ENCODE data around the gene AOC3. TPM values are rescaled to one million over a fixed set of nuclear protein-coding genes. Genes with fewer than 3 reads are reported as not detected.

Gene AOC3
- total RNA-seq, 1 experiment from 2014 or later = 0.62 TPM

- Histone ChIP-seq H3K27me3 (replicated peaks; ENCODE audit: insufficient read depth, low read depth, low read length, poor library complexity) (no peaks in the 10 kb centered on the region), H3K4me3 (ENCODE audit: low read depth, low read length, poor library complexity, severe bottlenecking) (no peak overlapping the region), H3K27ac (ENCODE audit: low read depth, low read length, poor library complexity, severe bottlenecking) (no peak overlapping the region), H3K9me3 (ENCODE audit: low read depth, low read length, poor library complexity, severe bottlenecking) (no peaks in the 10 kb centered on the region), H3K36me3 (ENCODE audit: insufficient read depth, low read length, poor library complexity, severe bottlenecking) (peaks cover 11% of the 10 kb centered on the region), H3K4me1 (ENCODE audit: insufficient read depth, low read length, poor library complexity, severe bottlenecking) (no peaks in the 10 kb centered on the region)
- intact Hi-C loops (cut with micrococcal nuclease; ENCODE audit: unreplicated experiment) = no loop called here
- BruUV-seq (replicated peaks) = no TSS peak
- ChIA-PET CTCF (no interaction called here), POLR2A (ENCODE audit: low non-redundant PET) (no interaction called here)
- TF ChIP-seq CTCF (conservative IDR thresholded peaks at IDR 0.05; ENCODE audit: low read depth, low read length) = no peak
- TF ChIP-seq EZH2 (IDR thresholded peaks at IDR 0.05; ENCODE audit: borderline replicate concordance, low read depth, low read length, poor library complexity, severe bottlenecking) = no peak
- no peak for DNase-seq (ENCODE audit: low spot score)
Observed at GRCh38 chr17:42845918-42846593, 4.9 kb upstream of the AOC3 start.

GRCh38 chr17:42846594-42847280 lies 4.3 kb upstream of the AOC3 start:
- intact Hi-C loops (cut with micrococcal nuclease; ENCODE audit: unreplicated experiment) = no loop called here
- no TSS peak for BruUV-seq (replicated peaks)
- no peak for DNase-seq (ENCODE audit: low spot score)
- ChIA-PET CTCF (no interaction called here), POLR2A (ENCODE audit: low non-redundant PET) (no interaction called here)
- Histone ChIP-seq H3K36me3 (ENCODE audit: insufficient read depth, low read length, poor library complexity, severe bottlenecking) (peaks cover 11% of the 10 kb centered on the region), H3K4me3 (ENCODE audit: low read depth, low read length, poor library complexity, severe bottlenecking) (no peak overlapping the region), H3K4me1 (ENCODE audit: insufficient read depth, low read length, poor library complexity, severe bottlenecking) (no peaks in the 10 kb centered on the region), H3K9me3 (ENCODE audit: low read depth, low read length, poor library complexity, severe bottlenecking) (no peaks in the 10 kb centered on the region), H3K27ac (ENCODE audit: low read depth, low read length, poor library complexity, severe bottlenecking) (no peak overlapping the region), H3K27me3 (replicated peaks; ENCODE audit: insufficient read depth, low read depth, low read length, poor library complexity) (no peaks in the 10 kb centered on the region)
- TF ChIP-seq EZH2 (IDR thresholded peaks at IDR 0.05; ENCODE audit: borderline replicate concordance, low read depth, low read length, poor library complexity, severe bottlenecking) (no peak), CTCF (conservative IDR thresholded peaks at IDR 0.05; ENCODE audit: low read depth, low read length) (no peak)

GRCh38 chr17:42848093-42848492 lies 2.9 kb upstream of the AOC3 start:
- no peaks in the 10 kb centered on the region for H3K4me1 ChIP-seq (ENCODE audit: insufficient read depth, low read length, poor library complexity, severe bottlenecking)
- intact Hi-C loops (cut with micrococcal nuclease; ENCODE audit: unreplicated experiment) = no loop called here
- POLR2A ChIA-PET (ENCODE audit: low non-redundant PET) = interaction anchor here (0.6 kb wide), 1 partner anchor 17 kb away, joined by 3 read pairs; no protein-coding TSS in a partner anchor

More at GRCh38 chr17:42848093-42848492, 2.9 kb upstream of the AOC3 start:
- Histone ChIP-seq H3K36me3 (ENCODE audit: insufficient read depth, low read length, poor library complexity, severe bottlenecking) (peaks cover 8% of the 10 kb centered on the region), H3K9me3 (ENCODE audit: low read depth, low read length, poor library complexity, severe bottlenecking) (no peaks in the 10 kb centered on the region), H3K27me3 (replicated peaks; ENCODE audit: insufficient read depth, low read depth, low read length, poor library complexity) (no peaks in the 10 kb centered on the region), H3K27ac (ENCODE audit: low read depth, low read length, poor library complexity, severe bottlenecking) (no peak overlapping the region), H3K4me3 (ENCODE audit: low read depth, low read length, poor library complexity, severe bottlenecking) (no peak overlapping the region)
- TF ChIP-seq CTCF (conservative IDR thresholded peaks at IDR 0.05; ENCODE audit: low read depth, low read length) (no peak), EZH2 (IDR thresholded peaks at IDR 0.05; ENCODE audit: borderline replicate concordance, low read depth, low read length, poor library complexity, severe bottlenecking) (no peak)
- CTCF ChIA-PET = no interaction called here
- no peak for DNase-seq (ENCODE audit: low spot score)
- no TSS peak for BruUV-seq (replicated peaks)
